ENCODE data around the gene KCTD5. TPM values are rescaled to one million over a fixed set of nuclear protein-coding genes. Genes with fewer than 3 reads are reported as not detected.

The KCTD5 gene
- total and polyA plus RNA-seq, 9 of the 15 experiments (the other 6 are each of a cell fraction or from before 2014, with no cell fraction given): 0.73 to 58.3 (median 32.3) TPM

GRCh38 chr16:2663553-2664546 lies 18.5 kb upstream of the KCTD5 start (continued):
- TF ChIP-seq AFF1 (IDR thresholded peaks at IDR 0.05; ENCODE audit: low read depth in 1 of 2, partially characterized antibody in 2 of 2) (no peak), PPARD (CRISPR knock-in tag; IDR thresholded peaks at IDR 0.05) (no peak), TBP (optimal IDR thresholded peaks at IDR 0.05; ENCODE audit: low read depth, low read length) (no peak), KDM2B (CRISPR knock-in tag; IDR thresholded peaks at IDR 0.05) (no peak), ZNF780A (CRISPR knock-in tag; IDR thresholded peaks at IDR 0.05) (no peak), JUND (IDR thresholded peaks at IDR 0.05; ENCODE audit: borderline replicate concordance, low read depth, low read length) (no peak), JUND (tag; IDR thresholded peaks at IDR 0.05; ENCODE audit: borderline replicate concordance, low read depth, low read length) (no peak; the same call in 2 of the 3 replicates), NONO (IDR thresholded peaks at IDR 0.05; ENCODE audit: low read depth in 2 of 2, low read length in 1 of 2) (no peak), CBFB (CRISPR knock-in tag; IDR thresholded peaks at IDR 0.05) (no peak), NELFE (IDR thresholded peaks at IDR 0.05; ENCODE audit: insufficient read depth, insufficient read length) (no peak), TRIM25 (IDR thresholded peaks at IDR 0.05; ENCODE audit: borderline replicate concordance) (no peak), MEF2A (IDR thresholded peaks at IDR 0.05; ENCODE audit: control insufficient read depth, low read depth, low read length) (no peak), C11orf30 (IDR thresholded peaks at IDR 0.05; ENCODE audit: low read depth) (peak; percentile 31; the same call in 1 of the 2 replicates), OTX1 (CRISPR knock-in tag; IDR thresholded peaks at IDR 0.05) (no peak), NCOA4 (IDR thresholded peaks at IDR 0.05; ENCODE audit: partially characterized antibody) (no peak), NR1H2 (CRISPR knock-in tag; IDR thresholded peaks at IDR 0.05) (no peak), SAP30 (IDR thresholded peaks at IDR 0.05; ENCODE audit: borderline replicate concordance, insufficient read depth, low read depth, low read length, poor library complexity, severe bottlenecking) (no peak), TAF7 (tag; IDR thresholded peaks at IDR 0.05) (no peak), HLTF (IDR thresholded peaks at IDR 0.05) (no peak), RAD51 (IDR thresholded peaks at IDR 0.05; ENCODE audit: borderline replicate concordance, low read depth) (no peak), NR4A1 (CRISPR knock-in tag; IDR thresholded peaks at IDR 0.05) (no peak), NR4A1 (tag; IDR thresholded peaks at IDR 0.05) (no peak), EP400 (IDR thresholded peaks at IDR 0.05) (no peak), ZNF146 (CRISPR knock-in tag; IDR thresholded peaks at IDR 0.05; ENCODE audit: unreplicated experiment) (no peak)
